SU-DHL-6 (cell line): ENCODE results near the gene NENF.

Experiments
- H2AFZ ChIP-seq: fragments of 200-600 bp; sonication (generic); 2 replicates; pipeline ENCODE4 v1.6.1; 2014; ENCODE audit warnings: low read depth, mild to moderate bottlenecking, moderate library complexity, mixed read lengths, antibody characterized with exemption, low read length; ENCODE audit not compliant: severe bottlenecking
- H3F3A ChIP-seq: fragments of 200-600 bp; shearing (Covaris generic); 2 replicates; pipeline ENCODE4 v1.6.0; 2016; ENCODE audit warnings: antibody characterized with exemption, mild to moderate bottlenecking; ENCODE audit not compliant: insufficient read depth
- H3K27ac ChIP-seq: fragments of 200-600 bp; sonication (generic); 2 replicates; pipeline ENCODE4 v1.5.1; 2016; ENCODE audit warnings: low read depth, mild to moderate bottlenecking, low read length, moderate library complexity, mixed read lengths
- H3K27me3 ChIP-seq: fragments of 200-600 bp; sonication (generic), shearing (Covaris generic); 2 replicates; pipeline ENCODE4 v1.6.0; 2014; ENCODE audit warnings: mild to moderate bottlenecking, low read length
- H3K36me3 ChIP-seq: fragments of 200-600 bp; sonication (generic); 2 replicates; pipeline ENCODE4 v1.6.1; 2014; ENCODE audit warnings: mild to moderate bottlenecking, low read length, mixed read lengths
- H3K4me2 ChIP-seq: fragments of 300-600, 200-600 bp; shearing (Covaris generic), sonication (generic); 2 replicates; pipeline ENCODE4 v1.6.0; 2014; ENCODE audit warnings: low read length, low read depth, mild to moderate bottlenecking; ENCODE audit not compliant: poor library complexity, severe bottlenecking
- H3K4me3 ChIP-seq: fragments of 200-600 bp; sonication (generic); 2 replicates; pipeline ENCODE4 v1.5.1; 2014; ENCODE audit warnings: antibody characterized with exemption, low read length, mild to moderate bottlenecking, mixed read lengths; ENCODE audit not compliant: insufficient read depth, poor library complexity, severe bottlenecking
- H3K79me2 ChIP-seq: fragments of 200-600 bp; sonication (generic); 2 replicates; pipeline ENCODE4 v1.6.1; 2014; ENCODE audit warnings: mild to moderate bottlenecking, low read length, moderate library complexity; ENCODE audit not compliant: insufficient read depth
- H3K9ac ChIP-seq: fragments of 200-600 bp; sonication (generic); 2 replicates; pipeline ENCODE4 v1.7.0; 2014; ENCODE audit warnings: mild to moderate bottlenecking, low read length
- H3K9me2 ChIP-seq: fragments of 200-600 bp; sonication (generic); replicated peaks from 2 replicates; pipeline ENCODE4 v1.6.1; 2014; ENCODE audit warnings: low read length; ENCODE audit not compliant: insufficient read depth
- H3K9me3 ChIP-seq: fragments of 200-600 bp; sonication (generic); 2 replicates; pipeline ENCODE4 v1.6.1; 2014; ENCODE audit warnings: low read length, mixed read lengths; ENCODE audit not compliant: insufficient read depth
- H4K20me1 ChIP-seq: fragments of 200-600 bp; sonication (generic); 2 replicates; pipeline ENCODE4 v1.6.1; 2014; ENCODE audit warnings: low read depth, mild to moderate bottlenecking, antibody characterized with exemption, low read length, moderate library complexity, mixed read lengths
- EZH2phosphoT487 ChIP-seq: fragments of 200-600 bp; sonication (generic), shearing (Covaris generic); conservative IDR thresholded peaks from 2 replicates; pipeline ENCODE4 v1.6.1; 2018; ENCODE audit warnings: mild to moderate bottlenecking, antibody characterized with exemption, low read length, moderate library complexity, mixed read lengths
- TF ChIP-seq, protein P1 (sequence below): fragments of 200-600 bp; sonication (generic); IDR thresholded peaks from one replicate; pipeline ENCODE4 v1.5.1; 2017; ENCODE audit warnings: antibody characterized with exemption, mild to moderate bottlenecking, low read length, moderate library complexity; ENCODE audit not compliant: insufficient read depth, poor library complexity, severe bottlenecking

Gene NENF

DNA sequence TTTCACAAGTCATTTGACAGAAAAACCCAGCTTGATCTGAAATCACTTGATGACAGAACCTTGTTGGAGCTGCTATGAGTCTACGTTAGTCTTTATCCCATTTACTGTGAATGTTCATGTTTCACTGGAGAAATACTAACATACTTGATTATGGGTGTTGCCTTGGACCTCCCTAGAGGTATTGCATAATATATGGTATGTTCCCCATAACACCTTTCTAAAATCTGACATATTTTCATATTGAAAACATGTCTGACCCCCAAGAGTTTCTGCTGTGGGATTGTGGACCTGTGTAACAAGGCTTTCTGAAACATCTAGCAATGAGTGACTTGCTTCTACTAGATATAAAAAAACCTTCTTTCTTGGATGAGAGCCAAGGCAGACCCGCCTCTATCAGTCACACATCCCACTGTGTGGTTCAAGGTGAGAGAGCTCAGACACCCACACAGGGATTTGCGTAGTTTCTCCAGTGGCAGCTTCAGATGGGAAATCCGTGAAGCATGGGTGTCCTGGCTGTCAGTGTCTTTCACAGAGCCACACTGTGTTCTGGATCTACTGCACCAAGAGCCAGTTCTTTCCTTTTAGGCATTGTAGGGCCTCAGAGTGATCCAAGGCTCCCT, 4.6 kb downstream of the NENF start:
- no peaks in the 10 kb centered on the region for H4K20me1 ChIP-seq
- no peaks in the 10 kb centered on the region for H3K36me3 ChIP-seq
- H3K27me3 ChIP-seq, result no peaks in the 10 kb centered on the region
- no peaks in the 10 kb centered on the region for H3F3A ChIP-seq
- H3K27ac ChIP-seq, result no peak overlapping the region
- no peak overlapping the region for H3K9ac ChIP-seq
- no peaks in the 10 kb centered on the region for H3K9me3 ChIP-seq
- no peaks in the 10 kb centered on the region for H3K9me2 ChIP-seq
- H2AFZ ChIP-seq, result no peak overlapping the region
- H3K4me2 ChIP-seq, result no peak overlapping the region
- no peaks in the 10 kb centered on the region for H3K79me2 ChIP-seq
- no peak overlapping the region for H3K4me3 ChIP-seq
- TF ChIP-seq EZH2phosphoT487, result no peak
- TF ChIP-seq, protein P1, sequence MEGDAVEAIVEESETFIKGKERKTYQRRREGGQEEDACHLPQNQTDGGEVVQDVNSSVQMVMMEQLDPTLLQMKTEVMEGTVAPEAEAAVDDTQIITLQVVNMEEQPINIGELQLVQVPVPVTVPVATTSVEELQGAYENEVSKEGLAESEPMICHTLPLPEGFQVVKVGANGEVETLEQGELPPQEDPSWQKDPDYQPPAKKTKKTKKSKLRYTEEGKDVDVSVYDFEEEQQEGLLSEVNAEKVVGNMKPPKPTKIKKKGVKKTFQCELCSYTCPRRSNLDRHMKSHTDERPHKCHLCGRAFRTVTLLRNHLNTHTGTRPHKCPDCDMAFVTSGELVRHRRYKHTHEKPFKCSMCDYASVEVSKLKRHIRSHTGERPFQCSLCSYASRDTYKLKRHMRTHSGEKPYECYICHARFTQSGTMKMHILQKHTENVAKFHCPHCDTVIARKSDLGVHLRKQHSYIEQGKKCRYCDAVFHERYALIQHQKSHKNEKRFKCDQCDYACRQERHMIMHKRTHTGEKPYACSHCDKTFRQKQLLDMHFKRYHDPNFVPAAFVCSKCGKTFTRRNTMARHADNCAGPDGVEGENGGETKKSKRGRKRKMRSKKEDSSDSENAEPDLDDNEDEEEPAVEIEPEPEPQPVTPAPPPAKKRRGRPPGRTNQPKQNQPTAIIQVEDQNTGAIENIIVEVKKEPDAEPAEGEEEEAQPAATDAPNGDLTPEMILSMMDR, result no peak

- no peaks in the 10 kb centered on the region for H3K36me3 ChIP-seq
- H3K4me2 ChIP-seq, result no peak overlapping the region
- H3K9me3 ChIP-seq, result no peaks in the 10 kb centered on the region
- no peaks in the 10 kb centered on the region for H3K79me2 ChIP-seq
- no peak overlapping the region for H2AFZ ChIP-seq
- H4K20me1 ChIP-seq, result no peaks in the 10 kb centered on the region
- TF ChIP-seq, protein P1, result no peak
- TF ChIP-seq EZH2phosphoT487, result no peak
- H3F3A ChIP-seq, result no peaks in the 10 kb centered on the region
- H3K4me3 ChIP-seq, result no peak overlapping the region
- no peak overlapping the region for H3K27ac ChIP-seq
- no peak overlapping the region for H3K9ac ChIP-seq
- no peaks in the 10 kb centered on the region for H3K27me3 ChIP-seq
- no peaks in the 10 kb centered on the region for H3K9me2 ChIP-seq
Measured at GRCh38 chr1:212438831-212439237, 6.1 kb downstream of the NENF start.

- no peaks in the 10 kb centered on the region for H3K79me2 ChIP-seq
- TF ChIP-seq, protein P1, result no peak
- TF ChIP-seq EZH2phosphoT487, result no peak
- no peaks in the 10 kb centered on the region for H3K27me3 ChIP-seq
- H3K36me3 ChIP-seq, result no peaks in the 10 kb centered on the region
- H2AFZ ChIP-seq, result no peak overlapping the region
- H4K20me1 ChIP-seq, result no peaks in the 10 kb centered on the region
- no peaks in the 10 kb centered on the region for H3K9me3 ChIP-seq
- H3K4me3 ChIP-seq, result no peak overlapping the region
- H3K4me2 ChIP-seq, result no peak overlapping the region
- H3K9ac ChIP-seq, result no peak overlapping the region
- no peak overlapping the region for H3K27ac ChIP-seq
- no peaks in the 10 kb centered on the region for H3K9me2 ChIP-seq
- no peaks in the 10 kb centered on the region for H3F3A ChIP-seq
Measured at GRCh38 chr1:212440419-212440818, 7.7 kb downstream of the NENF start.
